ENCODE results near the gene S100A6. TPM values are rescaled to one million over a fixed set of nuclear protein-coding genes. Genes with fewer than 3 reads are reported as not detected.

The S100A6 gene
- total RNA-seq, 1 experiment from 2014 or later: 1,633 TPM

DNA sequence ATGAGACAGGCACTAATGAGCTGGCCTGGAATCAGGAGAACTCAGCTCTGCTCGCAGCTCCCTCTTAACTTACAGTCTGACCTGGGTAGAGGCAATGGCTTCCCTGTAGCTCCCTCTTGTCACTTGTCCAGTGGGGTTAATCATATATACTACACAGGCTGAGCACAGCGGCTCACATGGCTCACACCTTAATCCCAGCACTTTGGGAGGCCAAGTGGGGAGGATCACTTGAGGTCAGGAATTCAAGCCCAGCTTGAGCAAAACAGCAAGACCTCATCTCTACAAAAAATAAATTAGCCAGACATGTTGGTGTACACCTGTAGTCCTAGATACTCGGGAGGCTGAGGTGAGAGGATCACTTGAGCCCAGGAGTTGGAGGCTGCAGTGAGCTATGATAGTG, 4.2 kb downstream of the S100A6 start:
- Histone ChIP-seq H3K9me3 (ENCODE audit: control insufficient read depth in 1 of 2, insufficient read depth in 1 of 2, low read depth in 1 of 2, low read length in 2 of 2) (no peaks in the 10 kb centered on the region), H3K4me3 (replicated peaks in 1 of 2; ENCODE audit: low read depth in 1 of 2, low read length in 2 of 2) (no peak overlapping the region), H2AFZ (ENCODE audit: low read depth, low read length, poor library complexity, severe bottlenecking) (no peak overlapping the region), H3K27ac (ENCODE audit: low read depth, low read length) (no peak overlapping the region; the same call in 1 of the 2 replicates), H3K9ac (ENCODE audit: low read length) (no peak overlapping the region), H3K4me1 (ENCODE audit: control insufficient read depth in 1 of 2, insufficient read depth in 2 of 2, low read length in 2 of 2) (peaks cover 35 to 58% of the 10 kb centered on the region in 2 experiments), H3K27me3 (ENCODE audit: insufficient read depth, low read length) (no peaks in the 10 kb centered on the region), H3K79me2 (ENCODE audit: insufficient read depth, low read length) (peaks cover 18% of the 10 kb centered on the region), H4K20me1 (ENCODE audit: insufficient read depth) (no peaks in the 10 kb centered on the region), H3K9me2 (ENCODE audit: insufficient read depth) (no peaks in the 10 kb centered on the region), H3K36me3 (ENCODE audit: control insufficient read depth in 1 of 2, insufficient read depth in 2 of 2, low read length in 2 of 2) (peaks cover 0 to 5% of the 10 kb centered on the region in 2 experiments; a peak in 1 of 4 replicates), H3K4me2 (ENCODE audit: low read length) (no peak overlapping the region)
- ChIA-PET CTCF (interaction anchor here (0.9 to 3.2 kb wide), 8 partner anchors 9 to 40 kb away, joined by 4 to 35 read pairs (median 6); partner anchors contain the start of gene S100A5), RAD21 (ENCODE audit: low non-redundant PET in 1 of 2, low total read pairs in 2 of 2, uncharacterized antibody in 2 of 2, unreplicated experiment in 2 of 2) (interaction anchor here (1.3 to 2.7 kb wide), 3 partner anchors 13 to 37 kb away, joined by 3 to 11 read pairs (median 5); no protein-coding TSS in a partner anchor), POLR2A (interaction anchor here (1.2 to 7.4 kb wide), 9 partner anchors 10 to 459 kb away, joined by 5 to 114 read pairs (median 61); partner anchors contain the start of genes RPS27, S100A14, S100A16 and S100A2)
- TF ChIP-seq POLR2A (IDR thresholded peaks at IDR 0.05; ENCODE audit: borderline replicate concordance, extremely low read depth, insufficient read depth, insufficient read length) (no peak), ELF1 (IDR thresholded peaks at IDR 0.05; ENCODE audit: borderline replicate concordance, low read depth) (no peak), SP1 (IDR thresholded peaks at IDR 0.05; ENCODE audit: low read depth) (no peak), CEBPB (IDR thresholded peaks at IDR 0.05; ENCODE audit: low read depth) (no peak), SRF (IDR thresholded peaks at IDR 0.05; ENCODE audit: low read depth) (no peak), SIN3A (IDR thresholded peaks at IDR 0.05; ENCODE audit: low read depth) (no peak)
- intact Hi-C loops (cut with micrococcal nuclease): loop anchor here (2.0 to 5.0 kb wide), 3 partner anchors 19 to 456 kb away; partner anchors contain the start of genes RAB13 and S100A16
- no peak for DNase-seq (ENCODE audit: low read depth, low spot score)
- no TSS peak for BruUV-seq (replicated peaks)
- no peak for ATAC-seq

DNA sequence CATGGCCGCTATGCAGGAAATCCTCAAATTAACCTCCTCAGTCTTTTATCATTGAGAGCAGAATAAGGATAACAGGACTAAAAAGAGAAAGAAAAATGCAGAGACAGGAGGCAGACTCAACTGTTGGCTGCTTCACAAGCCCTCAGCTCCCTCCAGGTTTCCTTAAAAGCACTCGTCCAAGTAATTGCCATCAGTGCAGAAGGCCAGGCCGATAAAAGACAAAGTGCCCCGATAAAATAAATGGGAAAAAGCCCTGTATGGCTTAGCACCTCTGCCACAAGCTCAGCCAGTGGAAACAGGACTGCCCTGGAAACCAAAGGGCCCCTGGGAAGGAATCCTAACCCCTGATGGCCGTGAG, 8.1 kb downstream of the S100A6 start:
- H3K79me2 ChIP-seq (ENCODE audit: insufficient read depth, low read length): no peaks in the 10 kb centered on the region
- ATAC-seq: no peak
- no peak overlapping the region for H3K9ac ChIP-seq (ENCODE audit: low read length)
- intact Hi-C loops (cut with micrococcal nuclease): no loop called here
- ChIA-PET RAD21 (ENCODE audit: low non-redundant PET in 1 of 2, low total read pairs in 2 of 2, uncharacterized antibody in 2 of 2, unreplicated experiment in 2 of 2) (no interaction called here), CTCF (no interaction called here), POLR2A (interaction anchor here (1.4 kb wide), 1 partner anchor 100 kb away, joined by 6 read pairs; the partner anchor contains the start of gene S100A13)
- H3K27me3 ChIP-seq (ENCODE audit: insufficient read depth, low read length): no peaks in the 10 kb centered on the region
- H2AFZ ChIP-seq (ENCODE audit: low read depth, low read length, poor library complexity, severe bottlenecking): no peak overlapping the region
- BruUV-seq (replicated peaks): no TSS peak
- no peak overlapping the region for H3K4me2 ChIP-seq (ENCODE audit: low read length)
- H3K9me3 ChIP-seq (ENCODE audit: control insufficient read depth in 1 of 2, insufficient read depth in 1 of 2, low read depth in 1 of 2, low read length in 2 of 2): no peaks in the 10 kb centered on the region
- H3K36me3 ChIP-seq (ENCODE audit: control insufficient read depth in 1 of 2, insufficient read depth in 2 of 2, low read length in 2 of 2): no peaks in the 10 kb centered on the region
- DNase-seq (ENCODE audit: low read depth, low spot score): no peak
- no peak for TF ChIP-seq SP1 (IDR thresholded peaks at IDR 0.05; ENCODE audit: low read depth)
- TF ChIP-seq, protein P1, sequence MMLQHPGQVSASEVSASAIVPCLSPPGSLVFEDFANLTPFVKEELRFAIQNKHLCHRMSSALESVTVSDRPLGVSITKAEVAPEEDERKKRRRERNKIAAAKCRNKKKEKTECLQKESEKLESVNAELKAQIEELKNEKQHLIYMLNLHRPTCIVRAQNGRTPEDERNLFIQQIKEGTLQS (IDR thresholded peaks at IDR 0.05): no peak
- TF ChIP-seq EZH2phosphoT487 (IDR thresholded peaks at IDR 0.05; ENCODE audit: borderline replicate concordance): no peak
- TF ChIP-seq, protein P2, sequence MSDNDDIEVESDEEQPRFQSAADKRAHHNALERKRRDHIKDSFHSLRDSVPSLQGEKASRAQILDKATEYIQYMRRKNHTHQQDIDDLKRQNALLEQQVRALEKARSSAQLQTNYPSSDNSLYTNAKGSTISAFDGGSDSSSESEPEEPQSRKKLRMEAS (IDR thresholded peaks at IDR 0.05): no peak
- no peak overlapping the region for H3K4me3 ChIP-seq (replicated peaks in 1 of 2; ENCODE audit: low read depth in 1 of 2, low read length in 2 of 2)
- H3K27ac ChIP-seq (ENCODE audit: low read depth, low read length): no peak overlapping the region
- no peaks in the 10 kb centered on the region for H4K20me1 ChIP-seq (ENCODE audit: insufficient read depth)
- peaks cover 31 to 39% of the 10 kb centered on the region in 2 experiments for H3K4me1 ChIP-seq (ENCODE audit: control insufficient read depth in 1 of 2, insufficient read depth in 2 of 2, low read length in 2 of 2)
- no peaks in the 10 kb centered on the region for H3K9me2 ChIP-seq (ENCODE audit: insufficient read depth)

Data from HCT116 (cell line).